GM21526 (cell line): Measurements from ENCODE around the gene ADCY9.
"Not testable (repeated sequence)": the region's sequence is repeated elsewhere in the genome, so short reads cannot be mapped to it uniquely, and the experiment has no call there.

Experiments used
- ATAC-seq: cut with Tn5 transposase; IDR thresholded peaks from one replicate; pipeline ENCODE4 v1.9.1; 2021; ENCODE audit warnings: moderate library complexity; ENCODE audit not compliant: unreplicated experiment, low FRiP score

ADCY9 gene

GRCh38 chr16:4075534-4075933, 40.7 kb downstream of the ADCY9 start:
- no peak for ATAC-seq

GRCh38 chr16:4073150-4073549, 43.1 kb downstream of the ADCY9 start:
- not testable (repeated sequence) for ATAC-seq

- no peak for ATAC-seq
These were observed 44.3 kb downstream of the ADCY9 start for GRCh38 chr16:4071686-4072561.

GRCh38 chr16:4070936-4071335, 45.3 kb downstream of the ADCY9 start:
- no peak for ATAC-seq

DNA sequence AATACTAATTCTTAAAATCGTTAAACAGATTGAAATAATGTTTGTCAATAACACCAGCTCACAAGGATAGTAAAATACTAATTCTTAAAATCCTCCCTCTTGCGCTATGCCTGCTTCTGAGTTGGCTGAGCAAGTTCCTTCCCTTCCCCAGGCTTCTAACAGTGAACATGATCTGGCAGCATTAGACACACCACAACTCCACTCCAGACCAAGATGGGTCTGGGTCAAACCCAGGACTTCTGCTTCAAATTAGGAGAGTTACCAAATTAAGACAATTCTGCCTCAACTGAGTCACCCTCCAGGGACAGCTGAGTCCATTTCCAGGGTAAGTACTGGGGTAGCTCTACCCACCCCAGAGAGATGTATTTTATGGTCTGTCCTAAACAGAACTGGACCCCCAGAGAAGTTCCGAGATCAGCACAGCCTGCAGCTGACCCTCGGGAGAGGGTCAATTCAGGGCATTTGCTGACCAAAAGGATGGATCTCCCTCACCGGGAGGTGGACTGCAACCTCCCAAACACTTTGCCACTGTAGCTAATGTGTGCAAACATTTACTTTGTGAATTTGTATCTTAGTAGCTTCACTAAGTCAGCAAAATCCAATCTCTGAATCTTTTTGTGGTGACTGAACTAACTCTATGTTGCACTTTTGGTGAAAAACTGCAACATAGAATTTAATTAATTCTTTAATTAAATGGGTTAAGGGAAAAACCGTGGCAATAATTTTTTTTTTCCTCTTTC, 48.8 kb downstream of the ADCY9 start:
- ATAC-seq = no peak

GRCh38 chr16:4064950-4065352, 51.3 kb downstream of the ADCY9 start:
- ATAC-seq = no peak

DNA sequence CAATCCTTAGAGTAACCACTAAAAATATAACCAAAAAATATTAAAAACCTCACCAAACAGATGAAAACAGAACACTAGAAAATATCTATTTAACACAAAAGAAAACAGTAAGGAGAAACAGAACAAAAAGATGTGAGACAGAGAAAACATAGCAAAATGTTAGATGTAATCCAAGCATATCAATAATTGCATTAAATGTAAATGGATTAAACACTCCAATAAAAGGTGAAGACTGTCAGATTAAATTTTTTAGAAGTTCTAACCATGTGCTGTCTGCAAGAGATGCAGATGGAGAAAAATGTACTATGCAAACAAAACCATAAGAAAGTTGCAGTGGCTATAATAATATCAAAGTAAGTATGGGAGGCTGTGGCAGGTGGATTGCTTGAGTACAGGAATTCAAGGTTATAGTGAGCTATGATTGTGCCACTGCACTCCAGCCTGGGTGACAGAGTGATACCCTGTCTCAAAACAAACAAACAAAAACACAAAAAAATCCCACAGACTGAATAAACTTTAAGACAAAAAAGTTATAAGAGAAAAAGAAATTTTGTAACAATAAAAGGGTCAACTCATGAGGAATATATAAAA, 53.9 kb downstream of the ADCY9 start:
- ATAC-seq = no peak

- no peak for ATAC-seq
These were observed 55.4 kb downstream of the ADCY9 start for GRCh38 chr16:4060823-4061222.

- ATAC-seq = no peak
These were observed 56.2 kb downstream of the ADCY9 start for GRCh38 chr16:4060009-4060408.

DNA sequence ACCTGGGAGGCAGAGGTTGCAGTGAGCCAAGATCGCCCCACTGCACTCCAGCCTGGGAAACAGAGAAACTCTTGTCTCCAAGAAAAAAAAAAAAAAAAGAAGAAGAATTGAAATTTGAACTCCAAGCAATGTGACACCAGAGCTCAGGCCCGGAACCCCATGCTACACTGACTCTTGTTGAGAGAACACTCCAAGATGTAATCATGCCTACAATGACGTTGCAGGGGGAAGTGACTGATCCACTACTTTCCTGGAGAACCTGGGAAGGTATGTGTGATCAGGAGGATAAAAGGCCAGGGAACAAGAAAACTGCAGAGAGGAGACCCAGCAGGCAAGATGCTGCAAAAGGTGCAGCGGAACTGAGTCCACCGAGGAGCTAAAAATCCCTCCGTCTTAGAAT, 57.9 kb downstream of the ADCY9 start:
- no peak for ATAC-seq

- ATAC-seq = no peak
These were observed 58.8 kb downstream of the ADCY9 start for GRCh38 chr16:4057439-4057877.

DNA sequence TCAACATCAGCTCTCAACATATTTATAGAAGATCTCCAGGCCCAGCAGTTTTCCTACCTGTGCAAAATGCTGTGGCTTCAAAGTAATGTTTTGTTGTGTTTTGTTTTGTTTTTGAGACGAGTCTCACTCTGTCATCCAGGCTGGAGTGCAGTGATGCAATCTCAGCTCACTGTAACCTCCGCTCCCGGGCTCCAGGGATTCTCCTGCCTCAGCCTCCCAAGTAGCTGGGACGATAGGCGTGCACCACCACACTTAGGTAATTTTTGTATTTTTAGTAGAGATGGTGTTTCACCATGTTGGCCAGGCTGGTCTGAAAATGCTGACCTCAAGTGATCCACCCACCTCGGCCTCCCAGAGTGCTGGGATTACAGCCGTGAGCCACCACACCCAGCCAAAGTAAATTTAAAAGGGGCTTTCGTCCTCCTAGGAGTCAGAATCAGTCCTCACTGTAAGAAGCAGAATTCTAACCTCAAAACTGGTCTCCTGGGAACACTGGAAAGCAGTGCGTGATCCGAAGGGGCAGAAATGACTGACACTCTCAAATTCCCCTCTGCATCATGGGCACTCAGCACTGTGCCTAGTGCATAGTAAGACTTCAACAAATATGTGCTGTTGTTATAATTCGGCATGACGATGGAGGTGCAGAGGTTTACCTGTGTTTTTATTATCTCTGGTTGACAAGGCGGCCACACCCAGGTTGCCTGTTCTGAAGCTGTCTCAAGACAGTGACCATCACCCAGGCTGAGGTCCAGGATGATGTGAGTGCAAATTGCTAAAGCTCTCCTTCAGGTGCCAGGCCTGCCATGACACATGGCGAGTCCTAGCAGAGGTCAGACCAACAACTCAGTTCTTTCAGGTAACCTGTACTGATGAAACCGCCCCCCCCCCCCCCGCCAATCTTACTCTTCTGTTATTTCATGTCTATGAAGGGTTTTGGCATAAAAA, 59.8 kb downstream of the ADCY9 start:
- no peak for ATAC-seq

DNA sequence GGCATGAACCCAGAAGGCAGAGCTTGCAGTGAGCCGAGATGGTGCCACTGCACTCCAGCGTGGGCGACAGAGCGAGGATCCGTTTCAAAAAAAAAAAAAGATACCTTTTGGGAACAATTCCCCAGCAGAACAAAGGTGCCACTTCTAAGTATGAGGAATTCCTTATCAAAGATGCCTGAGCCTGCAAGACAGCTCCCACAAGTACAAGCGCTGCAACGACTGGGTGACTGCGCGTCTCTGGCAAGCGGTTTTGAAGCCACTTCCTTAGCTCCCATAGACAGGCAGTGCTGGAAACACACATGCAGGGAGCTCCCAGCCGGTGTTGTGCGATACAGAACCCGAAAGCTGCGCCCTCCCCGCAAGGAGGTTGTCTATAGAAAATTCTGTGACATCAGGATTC, 60.5 kb downstream of the ADCY9 start:
- ATAC-seq = no peak

DNA sequence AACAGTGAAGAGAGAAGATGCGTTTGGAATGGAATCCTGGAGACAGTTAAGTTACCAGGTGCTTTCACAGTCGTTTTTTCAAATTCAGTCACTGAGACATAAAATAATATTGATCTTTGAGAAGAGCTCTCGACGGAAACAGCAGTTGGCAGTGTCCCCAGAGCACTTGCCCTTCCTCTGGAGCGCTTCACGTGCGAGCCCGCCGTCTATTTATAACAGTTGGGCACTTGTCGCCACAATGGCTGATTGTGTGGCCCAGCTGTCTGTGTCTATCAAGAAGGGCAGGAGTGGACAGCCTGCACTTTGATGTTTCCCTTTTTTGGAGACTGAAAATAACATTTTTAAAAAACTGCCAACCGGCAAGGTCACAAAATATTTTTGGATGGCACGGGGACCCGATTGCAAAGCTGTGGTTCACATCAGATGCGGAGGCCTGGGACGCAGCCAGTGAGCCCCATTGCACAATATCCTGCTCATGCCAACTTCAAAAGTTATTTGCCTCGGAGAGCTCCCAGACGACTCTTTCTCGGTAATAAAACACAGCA, 62.9 kb downstream of the ADCY9 start:
- ATAC-seq = no peak

DNA sequence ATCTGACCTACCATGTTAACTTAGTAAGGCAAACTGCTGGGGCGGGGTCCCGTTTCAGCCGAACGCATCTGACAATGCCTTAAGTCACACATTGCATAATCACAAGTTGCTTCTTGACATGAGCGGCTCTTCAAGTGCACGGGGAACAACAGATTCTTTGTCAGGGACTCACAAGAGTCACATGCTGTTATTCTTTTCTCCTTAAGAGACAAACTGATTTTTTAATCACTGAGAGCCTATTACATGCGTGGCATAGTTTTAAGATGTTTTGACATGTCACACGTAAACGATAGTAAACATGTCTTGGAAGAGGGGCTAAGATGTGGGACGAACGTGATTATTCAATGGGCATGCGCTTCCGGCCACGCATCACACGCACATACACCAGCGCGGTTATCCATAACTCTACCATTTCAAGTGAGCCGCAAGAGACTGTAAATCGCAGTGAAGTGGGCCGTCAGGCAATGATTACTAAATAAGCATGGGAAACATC, 63.4 kb downstream of the ADCY9 start:
- no peak for ATAC-seq

GRCh38 chr16:4052096-4052495, 64.1 kb downstream of the ADCY9 start:
- no peak for ATAC-seq

GRCh38 chr16:4051591-4051990, 64.7 kb downstream of the ADCY9 start:
- no peak for ATAC-seq

DNA sequence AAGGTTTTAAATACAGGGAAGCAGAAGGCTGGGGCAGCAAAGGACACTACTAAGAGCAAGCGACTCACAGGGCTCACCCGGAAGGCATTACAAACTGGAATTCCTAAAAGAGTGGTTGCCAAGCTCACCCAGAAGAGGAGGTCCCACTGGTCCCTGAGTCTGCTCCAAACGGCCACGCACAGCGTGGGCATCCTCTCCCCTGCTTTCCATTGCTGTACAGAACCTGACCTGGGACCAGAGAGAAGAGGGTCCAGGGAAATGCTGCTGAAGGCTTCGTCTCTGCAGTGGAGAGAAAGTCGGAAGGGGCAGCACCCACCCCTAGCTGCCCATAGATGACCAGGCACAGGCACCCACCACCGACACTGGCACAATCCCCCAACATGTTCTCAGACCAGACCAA, 67.2 kb downstream of the ADCY9 start:
- ATAC-seq = no peak

- ATAC-seq = no peak
These were observed 67.8 kb downstream of the ADCY9 start for GRCh38 chr16:4048481-4048880.

DNA sequence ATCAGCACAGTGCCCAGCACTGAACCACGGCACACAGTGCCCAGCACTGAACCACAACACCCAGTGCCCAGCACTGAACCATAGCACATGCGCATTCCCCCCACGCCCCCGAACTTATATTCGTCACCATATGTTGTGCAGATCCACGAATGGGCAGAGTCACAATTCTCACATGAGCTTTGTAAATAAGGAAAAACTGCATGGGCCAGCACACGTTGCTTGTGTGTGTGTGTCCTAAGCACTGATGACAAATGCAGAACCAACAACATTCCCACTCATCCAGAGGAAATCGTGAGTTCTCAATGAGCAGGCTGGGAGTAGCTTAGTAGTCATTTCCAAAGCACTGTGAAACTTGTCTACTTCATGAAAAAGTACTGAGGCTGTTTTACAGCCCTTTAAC, 70.0 kb downstream of the ADCY9 start:
- ATAC-seq = no peak
